ENCODE results near the gene TMEM125. TPM values are rescaled to one million over a fixed set of nuclear protein-coding genes. Genes with fewer than 3 reads are reported as not detected.

The TMEM125 gene
- total and polyA plus RNA-seq, 10 of the 15 experiments (the other 5 are each of a cell fraction or from before 2014, with no cell fraction given), result 0.28 TPM; not detected in 9

DNA sequence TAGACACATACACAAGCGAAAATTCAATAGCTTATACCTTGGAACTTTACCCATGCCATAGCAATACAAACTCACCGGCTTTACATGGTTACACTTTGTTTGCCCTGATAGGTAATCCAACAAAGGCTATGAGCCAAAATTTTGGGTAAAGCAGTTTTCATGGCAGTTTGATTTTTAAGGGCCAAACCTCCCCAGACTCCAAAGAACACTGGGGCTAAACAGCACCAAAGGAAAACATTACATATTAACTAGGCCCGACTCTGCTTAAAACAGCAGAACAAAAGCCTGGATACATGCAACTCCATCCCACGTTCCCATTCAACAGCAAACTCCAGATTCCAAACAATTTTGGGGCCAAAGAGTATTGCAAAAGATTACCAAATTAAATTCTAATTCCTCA, 4.4 kb upstream of the TMEM125 start:
- intact Hi-C loops (cut with micrococcal nuclease; ENCODE audit: unreplicated experiment), result no loop called here
- Histone ChIP-seq H3K27ac (ENCODE audit: control insufficient read depth, insufficient read depth) (no peak overlapping the region), H2AFZ (ENCODE audit: control insufficient read depth, low read depth, low read length) (no peak overlapping the region), H3K79me2 (ENCODE audit: control insufficient read depth, insufficient read depth, low read length) (no peaks in the 10 kb centered on the region), H3K27me3 (replicated peaks in 1 of 2; ENCODE audit: control insufficient read depth in 2 of 2, insufficient read depth in 2 of 2, low read length in 1 of 2) (no peaks in the 10 kb centered on the region), H3K4me3 (no peak overlapping the region), H3K4me1 (ENCODE audit: control insufficient read depth, insufficient read depth, low read length) (no peaks in the 10 kb centered on the region), H3K9ac (ENCODE audit: control insufficient read depth, insufficient read depth, low read length) (no peak overlapping the region), H3K4me2 (ENCODE audit: control insufficient read depth, insufficient read depth) (no peak overlapping the region), H3K9me3 (replicated peaks; ENCODE audit: control insufficient read depth, insufficient read depth, low read length) (no peaks in the 10 kb centered on the region), H3K36me3 (ENCODE audit: control insufficient read depth in 2 of 2, insufficient read depth in 2 of 2, low read length in 1 of 2) (no peaks in the 10 kb centered on the region), H4K20me1 (ENCODE audit: control insufficient read depth, insufficient read depth) (no peaks in the 10 kb centered on the region)
- in situ Hi-C loops (cut with MboI), result no loop called here
- ChIA-PET POLR2A (no interaction called here), SMC1A (ENCODE audit: uncharacterized antibody, unreplicated experiment) (no interaction called here), CTCF (no interaction called here), RAD21 (ENCODE audit: unreplicated experiment) (no interaction called here)
- no TSS peak for BruUV-seq (replicated peaks)
- WGBS (ENCODE audit: insufficient coverage, insufficient replicate concordance, low lambda C conversion rate, missing lambda C conversion rate), result 41% methylated on average over 4 of the region's 4 CpGs
- no peak for DNase-seq (ENCODE audit: low read depth, low spot score)
- TF ChIP-seq ZNF207 (IDR thresholded peaks at IDR 0.05; ENCODE audit: borderline replicate concordance), result no peak
- TF ChIP-seq MTA3 (IDR thresholded peaks at IDR 0.05; ENCODE audit: borderline replicate concordance, low read length), result no peak
- TF ChIP-seq, protein P1, sequence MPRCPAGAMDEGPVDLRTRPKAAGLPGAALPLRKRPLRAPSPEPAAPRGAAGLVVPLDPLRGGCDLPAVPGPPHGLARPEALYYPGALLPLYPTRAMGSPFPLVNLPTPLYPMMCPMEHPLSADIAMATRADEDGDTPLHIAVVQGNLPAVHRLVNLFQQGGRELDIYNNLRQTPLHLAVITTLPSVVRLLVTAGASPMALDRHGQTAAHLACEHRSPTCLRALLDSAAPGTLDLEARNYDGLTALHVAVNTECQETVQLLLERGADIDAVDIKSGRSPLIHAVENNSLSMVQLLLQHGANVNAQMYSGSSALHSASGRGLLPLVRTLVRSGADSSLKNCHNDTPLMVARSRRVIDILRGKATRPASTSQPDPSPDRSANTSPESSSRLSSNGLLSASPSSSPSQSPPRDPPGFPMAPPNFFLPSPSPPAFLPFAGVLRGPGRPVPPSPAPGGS (IDR thresholded peaks at IDR 0.05; ENCODE audit: borderline replicate concordance, insufficient read depth, low read depth, low read length, poor library complexity, severe bottlenecking), result no peak
- TF ChIP-seq, protein P2, sequence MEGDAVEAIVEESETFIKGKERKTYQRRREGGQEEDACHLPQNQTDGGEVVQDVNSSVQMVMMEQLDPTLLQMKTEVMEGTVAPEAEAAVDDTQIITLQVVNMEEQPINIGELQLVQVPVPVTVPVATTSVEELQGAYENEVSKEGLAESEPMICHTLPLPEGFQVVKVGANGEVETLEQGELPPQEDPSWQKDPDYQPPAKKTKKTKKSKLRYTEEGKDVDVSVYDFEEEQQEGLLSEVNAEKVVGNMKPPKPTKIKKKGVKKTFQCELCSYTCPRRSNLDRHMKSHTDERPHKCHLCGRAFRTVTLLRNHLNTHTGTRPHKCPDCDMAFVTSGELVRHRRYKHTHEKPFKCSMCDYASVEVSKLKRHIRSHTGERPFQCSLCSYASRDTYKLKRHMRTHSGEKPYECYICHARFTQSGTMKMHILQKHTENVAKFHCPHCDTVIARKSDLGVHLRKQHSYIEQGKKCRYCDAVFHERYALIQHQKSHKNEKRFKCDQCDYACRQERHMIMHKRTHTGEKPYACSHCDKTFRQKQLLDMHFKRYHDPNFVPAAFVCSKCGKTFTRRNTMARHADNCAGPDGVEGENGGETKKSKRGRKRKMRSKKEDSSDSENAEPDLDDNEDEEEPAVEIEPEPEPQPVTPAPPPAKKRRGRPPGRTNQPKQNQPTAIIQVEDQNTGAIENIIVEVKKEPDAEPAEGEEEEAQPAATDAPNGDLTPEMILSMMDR (IDR thresholded peaks at IDR 0.05 in 2 of 3, conservative IDR thresholded peaks at IDR 0.05 in 1 of 3; ENCODE audit: control insufficient read depth in 2 of 3, extremely low read depth in 1 of 3, insufficient read depth in 1 of 3, low read depth in 3 of 3, low read length in 3 of 3), result no peak
- no peak for FAIRE-seq
- no peak for ATAC-seq

Data from GM12878 (cell line).